Measurements from ENCODE around the gene SEC61A1. TPM values are rescaled to one million over a fixed set of nuclear protein-coding genes. Genes with fewer than 3 reads are reported as not detected.
A peak's percentile ranks its signal among the peaks of the same experiment; 100 is the strongest.

Gene SEC61A1
- total RNA-seq, 1 experiment from 2014 or later, result 394 TPM

DNA sequence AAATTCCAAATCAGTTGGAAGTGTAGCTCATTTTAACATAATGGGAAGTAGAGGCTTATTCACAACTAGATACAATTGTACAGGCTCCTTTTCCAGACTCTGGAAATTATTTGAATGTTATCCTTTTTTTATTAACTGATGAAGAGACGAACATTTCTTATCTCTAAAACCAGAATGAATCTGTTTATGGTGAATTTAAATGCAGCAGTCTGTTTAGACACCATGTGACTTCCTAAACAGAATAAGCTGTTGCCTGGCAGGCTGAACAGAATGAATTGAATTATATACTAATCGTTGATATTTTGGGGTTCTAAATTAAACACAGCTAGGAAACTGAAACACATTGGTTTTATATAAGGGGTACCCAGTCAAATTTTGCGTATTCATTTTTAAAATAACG is 4.0 kb downstream of the SEC61A1 start:
- BruUV-seq (replicated peaks), result no TSS peak
- Mint-ChIP-seq H3K36me3 (ENCODE audit: insufficient read depth, unreplicated experiment) (peaks cover 95% of the 10 kb centered on the region), H3K27ac (ENCODE audit: unreplicated experiment) (no peak overlapping the region), H3K9me3 (ENCODE audit: low read depth, unreplicated experiment) (no peaks in the 10 kb centered on the region), H3K4me3 (ENCODE audit: low read depth, unreplicated experiment) (no peak overlapping the region), H3K27me3 (ENCODE audit: unreplicated experiment) (no peaks in the 10 kb centered on the region), H3K4me1 (ENCODE audit: low read depth, unreplicated experiment) (peaks cover 39% of the 10 kb centered on the region)
- CTCF ChIA-PET, result no interaction called here
- TF ChIP-seq, protein P1, sequence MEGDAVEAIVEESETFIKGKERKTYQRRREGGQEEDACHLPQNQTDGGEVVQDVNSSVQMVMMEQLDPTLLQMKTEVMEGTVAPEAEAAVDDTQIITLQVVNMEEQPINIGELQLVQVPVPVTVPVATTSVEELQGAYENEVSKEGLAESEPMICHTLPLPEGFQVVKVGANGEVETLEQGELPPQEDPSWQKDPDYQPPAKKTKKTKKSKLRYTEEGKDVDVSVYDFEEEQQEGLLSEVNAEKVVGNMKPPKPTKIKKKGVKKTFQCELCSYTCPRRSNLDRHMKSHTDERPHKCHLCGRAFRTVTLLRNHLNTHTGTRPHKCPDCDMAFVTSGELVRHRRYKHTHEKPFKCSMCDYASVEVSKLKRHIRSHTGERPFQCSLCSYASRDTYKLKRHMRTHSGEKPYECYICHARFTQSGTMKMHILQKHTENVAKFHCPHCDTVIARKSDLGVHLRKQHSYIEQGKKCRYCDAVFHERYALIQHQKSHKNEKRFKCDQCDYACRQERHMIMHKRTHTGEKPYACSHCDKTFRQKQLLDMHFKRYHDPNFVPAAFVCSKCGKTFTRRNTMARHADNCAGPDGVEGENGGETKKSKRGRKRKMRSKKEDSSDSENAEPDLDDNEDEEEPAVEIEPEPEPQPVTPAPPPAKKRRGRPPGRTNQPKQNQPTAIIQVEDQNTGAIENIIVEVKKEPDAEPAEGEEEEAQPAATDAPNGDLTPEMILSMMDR (IDR thresholded peaks at IDR 0.05; ENCODE audit: unreplicated experiment), result no peak
- no peak for DNase-seq
- intact Hi-C loops (cut with micrococcal nuclease; ENCODE audit: unreplicated experiment), result no loop called here

DNA sequence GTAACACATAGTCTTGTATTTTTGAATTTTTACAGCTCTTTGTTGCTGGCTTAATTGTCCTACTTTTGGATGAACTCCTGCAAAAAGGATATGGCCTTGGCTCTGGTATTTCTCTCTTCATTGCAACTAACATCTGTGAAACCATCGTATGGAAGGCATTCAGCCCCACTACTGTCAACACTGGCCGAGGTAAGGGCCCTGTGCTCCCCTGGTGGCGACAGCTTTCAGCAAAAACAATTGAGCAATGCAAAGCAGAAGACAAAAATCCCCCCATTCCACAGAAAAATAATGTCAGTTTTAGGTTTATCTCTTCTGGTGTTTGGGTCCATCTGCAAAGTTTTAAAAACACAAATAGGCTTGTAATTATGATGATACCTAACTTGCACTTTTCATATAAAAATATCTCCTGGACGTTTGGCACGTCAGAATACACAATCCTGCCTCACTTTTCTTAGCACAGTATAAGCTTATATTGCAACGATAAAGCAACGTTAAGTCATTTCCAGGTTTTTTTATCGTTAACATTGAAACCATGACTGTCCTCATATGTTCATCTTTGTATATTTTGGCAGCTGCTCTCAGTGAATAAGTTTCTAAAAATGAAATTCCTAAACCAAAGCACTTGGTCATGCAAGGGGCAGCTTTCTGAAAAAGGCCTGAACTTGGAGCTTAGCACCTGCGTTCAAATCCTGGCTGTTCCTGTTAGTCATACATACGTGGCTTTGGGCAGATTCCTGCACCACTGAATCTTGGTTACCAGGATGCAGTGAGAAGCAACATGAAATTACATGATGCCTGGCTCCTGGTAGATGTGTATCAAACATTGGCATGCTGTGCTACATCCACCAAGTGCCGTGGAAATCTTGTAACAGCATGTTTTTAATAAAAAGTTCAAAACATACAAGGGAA is 8.5 kb downstream of the SEC61A1 start:
- TF ChIP-seq, protein P1 (IDR thresholded peaks at IDR 0.05; ENCODE audit: unreplicated experiment), result no peak
- Mint-ChIP-seq H3K4me1 (ENCODE audit: low read depth, unreplicated experiment) (peaks cover 10% of the 10 kb centered on the region), H3K27ac (ENCODE audit: unreplicated experiment) (peak overlapping the region; percentile 4), H3K4me3 (ENCODE audit: low read depth, unreplicated experiment) (no peak overlapping the region), H3K36me3 (ENCODE audit: insufficient read depth, unreplicated experiment) (peaks cover 94% of the 10 kb centered on the region), H3K27me3 (ENCODE audit: unreplicated experiment) (no peaks in the 10 kb centered on the region), H3K9me3 (ENCODE audit: low read depth, unreplicated experiment) (no peaks in the 10 kb centered on the region)
- no peak for DNase-seq
- CTCF ChIA-PET, result no interaction called here
- intact Hi-C loops (cut with micrococcal nuclease; ENCODE audit: unreplicated experiment), result no loop called here
- BruUV-seq (replicated peaks), result no TSS peak

DNA sequence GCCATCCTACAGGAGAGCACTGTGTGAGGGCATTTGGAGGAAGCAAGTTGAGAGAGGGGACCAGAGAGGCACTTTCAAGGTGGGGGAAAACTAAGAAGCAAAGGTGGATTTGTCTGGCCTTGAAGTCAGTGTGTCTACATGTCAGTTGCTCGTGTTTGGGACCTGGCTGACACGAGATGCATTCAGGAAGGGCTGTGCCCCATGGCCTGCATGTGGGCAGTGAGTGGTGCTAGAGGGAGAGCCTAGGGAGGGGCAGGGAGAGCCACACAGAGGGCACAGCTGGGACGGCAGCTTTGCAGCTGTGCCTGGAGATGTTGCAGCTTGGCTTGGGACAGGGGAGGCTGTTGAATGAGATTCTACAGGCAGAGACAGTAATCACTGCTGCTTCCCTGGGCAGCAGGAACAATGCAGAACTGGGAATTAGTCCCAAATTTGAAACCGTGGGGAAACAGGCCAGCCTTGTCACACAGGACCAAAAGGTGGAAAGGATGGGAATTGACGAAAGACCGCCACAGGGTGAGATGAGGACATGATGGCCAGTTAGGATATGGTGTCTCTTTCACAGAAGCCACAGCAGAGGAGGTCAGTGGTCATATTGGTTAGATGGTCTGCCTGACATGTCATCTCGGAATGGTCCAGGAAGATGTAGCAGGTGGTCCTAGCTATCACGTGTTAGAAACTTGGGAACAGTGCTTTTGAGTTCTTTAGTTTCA is 10.0 kb downstream of the SEC61A1 start:
- TF ChIP-seq, protein P1 (IDR thresholded peaks at IDR 0.05; ENCODE audit: unreplicated experiment), result no peak
- CTCF ChIA-PET, result no interaction called here
- peak overlapping the region; percentile 4 for H3K27ac Mint-ChIP-seq (ENCODE audit: unreplicated experiment)
- no TSS peak for BruUV-seq (replicated peaks)
- DNase-seq, result no peak
- peaks cover 10% of the 10 kb centered on the region for H3K4me1 Mint-ChIP-seq (ENCODE audit: low read depth, unreplicated experiment)
- no peak overlapping the region for H3K4me3 Mint-ChIP-seq (ENCODE audit: low read depth, unreplicated experiment)
- no peaks in the 10 kb centered on the region for H3K27me3 Mint-ChIP-seq (ENCODE audit: unreplicated experiment)
- H3K36me3 Mint-ChIP-seq (ENCODE audit: insufficient read depth, unreplicated experiment), result peaks cover 98% of the 10 kb centered on the region
- no peaks in the 10 kb centered on the region for H3K9me3 Mint-ChIP-seq (ENCODE audit: low read depth, unreplicated experiment)
- intact Hi-C loops (cut with micrococcal nuclease; ENCODE audit: unreplicated experiment), result no loop called here

DNA sequence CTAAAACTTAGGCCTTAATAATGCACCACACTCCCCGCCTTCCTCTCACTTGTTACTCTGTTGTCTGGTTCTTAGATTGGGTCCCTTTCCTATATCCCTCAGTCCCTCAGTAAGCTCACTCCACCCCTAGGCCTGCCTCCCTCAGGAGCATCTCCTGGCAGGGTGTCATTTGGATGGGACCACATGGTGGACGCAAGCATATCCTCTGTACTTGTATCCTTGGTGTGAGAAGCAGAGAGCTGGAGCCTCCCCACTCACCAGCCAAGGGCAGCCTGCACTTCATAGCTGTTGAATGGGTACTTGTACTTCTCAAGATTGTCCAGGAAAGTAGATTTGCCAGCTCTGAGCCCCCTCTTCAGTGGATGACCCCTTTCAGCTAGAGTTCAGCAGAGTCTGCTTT is 11.6 kb downstream of the SEC61A1 start:
- H3K27me3 Mint-ChIP-seq (ENCODE audit: unreplicated experiment), result no peaks in the 10 kb centered on the region
- H3K9me3 Mint-ChIP-seq (ENCODE audit: low read depth, unreplicated experiment), result no peaks in the 10 kb centered on the region
- H3K4me3 Mint-ChIP-seq (ENCODE audit: low read depth, unreplicated experiment), result no peak overlapping the region
- no TSS peak for BruUV-seq (replicated peaks)
- DNase-seq, result no peak
- CTCF ChIA-PET, result interaction anchor here (0.6 kb wide), 1 partner anchor 34 kb away, joined by 3 read pairs; no protein-coding TSS in a partner anchor
- TF ChIP-seq, protein P1 (IDR thresholded peaks at IDR 0.05; ENCODE audit: unreplicated experiment), result no peak
- H3K27ac Mint-ChIP-seq (ENCODE audit: unreplicated experiment), result no peak overlapping the region
- peaks cover 10% of the 10 kb centered on the region for H3K4me1 Mint-ChIP-seq (ENCODE audit: low read depth, unreplicated experiment)
- peaks cover 99% of the 10 kb centered on the region for H3K36me3 Mint-ChIP-seq (ENCODE audit: insufficient read depth, unreplicated experiment)
- intact Hi-C loops (cut with micrococcal nuclease; ENCODE audit: unreplicated experiment), result no loop called here
